ENCODE data around the gene EME2. TPM values are rescaled to one million over a fixed set of nuclear protein-coding genes. Genes with fewer than 3 reads are reported as not detected.

EME2 gene
- total and polyA plus RNA-seq, 2 experiments from 2014 or later: 4.1 to 15.0 TPM

- TF ChIP-seq REST (IDR thresholded peaks at IDR 0.05; ENCODE audit: unreplicated experiment) (no peak), EZH2 (IDR thresholded peaks at IDR 0.05; ENCODE audit: low read depth, unreplicated experiment) (no peak), STAT1 (IDR thresholded peaks at IDR 0.05; ENCODE audit: unreplicated experiment) (no peak), ZNF331 (CRISPR knock-in tag; IDR thresholded peaks at IDR 0.05; ENCODE audit: low read depth) (no peak), JUNB (IDR thresholded peaks at IDR 0.05; ENCODE audit: unreplicated experiment) (no peak), ZNF114 (CRISPR knock-in tag; IDR thresholded peaks at IDR 0.05) (no peak)
Measured at GRCh38 chr16:1787056-1787321, 14.4 kb downstream of the EME2 start (continued).

- Mint-ChIP-seq H3K4me1 (no peaks in the 10 kb centered on the region), H3K9me3 (peaks cover 2% of the 10 kb centered on the region; the same call in 1 of the 3 replicates), H3K27me3 (ENCODE audit: insufficient read depth, low read depth, poor library complexity) (peaks cover 13% of the 10 kb centered on the region), H3K4me3 (no peak overlapping the region), H3K27ac (no peak overlapping the region), H3K36me3 (ENCODE audit: low read depth) (peaks cover 9% of the 10 kb centered on the region; the same call in 2 of the 3 replicates)
- Histone ChIP-seq H3K27ac (ENCODE audit: low read depth) (no peak overlapping the region), H2AFZ (no peak overlapping the region), H3K9me2 (ENCODE audit: insufficient read depth) (no peaks in the 10 kb centered on the region), H3K27me3 (ENCODE audit: insufficient read depth) (no peaks in the 10 kb centered on the region), H3F3A (replicated peaks; ENCODE audit: low read depth) (no peaks in the 10 kb centered on the region), H3K36me3 (ENCODE audit: insufficient read depth) (no peaks in the 10 kb centered on the region), H3K79me2 (replicated peaks; ENCODE audit: insufficient read depth) (peaks cover 35% of the 10 kb centered on the region), H3K4me2 (no peak overlapping the region), H3K4me1 (ENCODE audit: insufficient read depth) (no peaks in the 10 kb centered on the region), H3K4me3 (no peak overlapping the region), H4K20me1 (replicated peaks; ENCODE audit: insufficient read depth) (peaks cover 14% of the 10 kb centered on the region)
- ATAC-seq (no peak), DNase-seq (ENCODE audit: low spot score) (no peak)
- no peak for TF ChIP-seq JUNB (IDR thresholded peaks at IDR 0.05; ENCODE audit: unreplicated experiment)
- no peak for TF ChIP-seq ZNF462 (CRISPR knock-in tag; IDR thresholded peaks at IDR 0.05)
- TF ChIP-seq REST (IDR thresholded peaks at IDR 0.05; ENCODE audit: unreplicated experiment): no peak
- TF ChIP-seq EZH2 (IDR thresholded peaks at IDR 0.05; ENCODE audit: low read depth, unreplicated experiment): no peak
- TF ChIP-seq NANOG (IDR thresholded peaks at IDR 0.05; ENCODE audit: borderline replicate concordance): no peak
- no peak for TF ChIP-seq CREB1 (CRISPR knock-in tag; IDR thresholded peaks at IDR 0.05; ENCODE audit: low read depth)
- TF ChIP-seq EZH2phosphoT487 (IDR thresholded peaks at IDR 0.05; ENCODE audit: unreplicated experiment): no peak
- TF ChIP-seq STAT1 (IDR thresholded peaks at IDR 0.05; ENCODE audit: unreplicated experiment): no peak
Measured at GRCh38 chr16:1787322-1788094, 14.9 kb downstream of the EME2 start.

All from GM23338 (cell line).